ENCODE data around the gene DYNC2LI1.

DYNC2LI1 gene

GRCh38 chr2:43818761-43819160 is 44.9 kb downstream of the DYNC2LI1 start:
- DNase-seq (ENCODE audit: low spot score), result peak; percentile 52

- no peak for DNase-seq (ENCODE audit: low spot score)
Measured at GRCh38 chr2:43819491-43820163, 45.8 kb downstream of the DYNC2LI1 start.

GRCh38 chr2:43822839-43823238 is 49.0 kb downstream of the DYNC2LI1 start:
- no peak for DNase-seq (ENCODE audit: low spot score)

GRCh38 chr2:43823751-43824150 is 49.9 kb downstream of the DYNC2LI1 start:
- no peak for DNase-seq (ENCODE audit: low spot score)

GRCh38 chr2:43824512-43824911 is 50.7 kb downstream of the DYNC2LI1 start:
- no peak for DNase-seq (ENCODE audit: low spot score)

- DNase-seq (ENCODE audit: low spot score), result no peak
Measured at GRCh38 chr2:43824951-43825493, 51.2 kb downstream of the DYNC2LI1 start.

- no peak for DNase-seq (ENCODE audit: low spot score)
Measured at GRCh38 chr2:43825841-43826240, 52.0 kb downstream of the DYNC2LI1 start.

- DNase-seq (ENCODE audit: low spot score), result no peak
Measured at GRCh38 chr2:43826305-43827250, 52.7 kb downstream of the DYNC2LI1 start.

GRCh38 chr2:43831543-43832294 is 57.9 kb downstream of the DYNC2LI1 start:
- DNase-seq (ENCODE audit: low spot score), result peak; percentile 13

- DNase-seq (ENCODE audit: low spot score), result peak; percentile 39
Measured at GRCh38 chr2:43832457-43832856, 58.6 kb downstream of the DYNC2LI1 start.

GRCh38 chr2:43837033-43837432 is 63.2 kb downstream of the DYNC2LI1 start:
- DNase-seq (ENCODE audit: low spot score), result no peak

- no peak for DNase-seq (ENCODE audit: low spot score)
Measured at GRCh38 chr2:43837831-43838559, 64.2 kb downstream of the DYNC2LI1 start.

- DNase-seq (ENCODE audit: low spot score), result no peak
Measured at GRCh38 chr2:43838560-43839267, 64.9 kb downstream of the DYNC2LI1 start, which contains the start of the genes ABCG5 and ABCG8. Gene ABCG5 (minus strand): TSS chr2:43838839. CDS start chr2:43838679, 160 bp downstream. Gene ABCG8 (plus strand): TSS chr2:43838971. CDS start chr2:43839054, 83 bp downstream.

- DNase-seq (ENCODE audit: low spot score), result no peak
Measured at GRCh38 chr2:43839776-43840564, 66.1 kb downstream of the DYNC2LI1 start.

GRCh38 chr2:43840965-43841364 is 67.1 kb downstream of the DYNC2LI1 start:
- no peak for DNase-seq (ENCODE audit: low spot score)

GRCh38 chr2:43841949-43842865 is 68.4 kb downstream of the DYNC2LI1 start:
- no peak for DNase-seq (ENCODE audit: low spot score)

GRCh38 chr2:43842866-43843226 is 69.0 kb downstream of the DYNC2LI1 start:
- no peak for DNase-seq (ENCODE audit: low spot score)

- no peak for DNase-seq (ENCODE audit: low spot score)
Measured at GRCh38 chr2:43845181-43845580, 71.3 kb downstream of the DYNC2LI1 start.

All from kidney tubule cell (primary cell).